ENCODE data around the gene SLC35B2.

Gene SLC35B2

GRCh38 chr6:44216677-44217331 is 40.5 kb downstream of the SLC35B2 start, which contains the start of gene MYMX:
Gene MYMX (plus strand): TSS chr6:44216926. CDS start chr6:44217472, 546 bp downstream.
- peaks cover 23% of the 10 kb centered on the region for H3K4me1 ChIP-seq (ENCODE audit: control insufficient read depth, insufficient read depth, low read length, poor library complexity, severe bottlenecking)
- H3K27ac ChIP-seq (ENCODE audit: low read depth, low read length, severe bottlenecking), result no peak within 1 kb of the TSS
- 25 to 33% methylated on average over 4 of the region's 7 CpGs for WGBS, 2 experiments (ENCODE audit: insufficient coverage in 2 of 2)
- H3K36me3 ChIP-seq (ENCODE audit: control insufficient read depth, insufficient read depth, low read length), result no peaks in the 10 kb centered on the region
- no peaks in the 10 kb centered on the region for H3K9me3 ChIP-seq (ENCODE audit: control insufficient read depth, low read length)
- no peak within 1 kb of the TSS for H3K4me3 ChIP-seq (ENCODE audit: extremely low read depth, insufficient read depth, low read length, poor library complexity, severe bottlenecking)

GRCh38 chr6:44214307-44214706 is 43.0 kb downstream of the SLC35B2 start:
- no peak overlapping the region for H3K4me3 ChIP-seq (ENCODE audit: extremely low read depth, insufficient read depth, low read length, poor library complexity, severe bottlenecking)
- no peaks in the 10 kb centered on the region for H3K9me3 ChIP-seq (ENCODE audit: control insufficient read depth, low read length)
- H3K4me1 ChIP-seq (ENCODE audit: control insufficient read depth, insufficient read depth, low read length, poor library complexity, severe bottlenecking), result peaks cover 23% of the 10 kb centered on the region
- H3K36me3 ChIP-seq (ENCODE audit: control insufficient read depth, insufficient read depth, low read length), result no peaks in the 10 kb centered on the region
- WGBS, 2 experiments (ENCODE audit: insufficient coverage in 2 of 2), result 90 to 93% methylated on average over 5 to 6 of the region's 6 CpGs
- no peak overlapping the region for H3K27ac ChIP-seq (ENCODE audit: low read depth, low read length, severe bottlenecking)

- Histone ChIP-seq H3K27ac (ENCODE audit: low read depth, low read length, severe bottlenecking) (no peak overlapping the region), H3K36me3 (ENCODE audit: control insufficient read depth, insufficient read depth, low read length) (no peaks in the 10 kb centered on the region), H3K4me3 (ENCODE audit: extremely low read depth, insufficient read depth, low read length, poor library complexity, severe bottlenecking) (no peak overlapping the region), H3K9me3 (ENCODE audit: control insufficient read depth, low read length) (no peaks in the 10 kb centered on the region), H3K4me1 (ENCODE audit: control insufficient read depth, insufficient read depth, low read length, poor library complexity, severe bottlenecking) (no peaks in the 10 kb centered on the region)
- WGBS, 2 experiments (ENCODE audit: insufficient coverage in 2 of 2), result 86 to 100% methylated on average over 1 of the region's 3 CpGs
These were observed 46.0 kb downstream of the SLC35B2 start for GRCh38 chr6:44211284-44211683.

- H3K9me3 ChIP-seq (ENCODE audit: control insufficient read depth, low read length), result no peaks in the 10 kb centered on the region
- 83 to 87% methylated on average over 6 of the region's 6 CpGs for WGBS, 2 experiments (ENCODE audit: insufficient coverage in 2 of 2)
- H3K4me3 ChIP-seq (ENCODE audit: extremely low read depth, insufficient read depth, low read length, poor library complexity, severe bottlenecking), result no peak overlapping the region
- H3K4me1 ChIP-seq (ENCODE audit: control insufficient read depth, insufficient read depth, low read length, poor library complexity, severe bottlenecking), result peaks cover 11% of the 10 kb centered on the region
- H3K36me3 ChIP-seq (ENCODE audit: control insufficient read depth, insufficient read depth, low read length), result no peaks in the 10 kb centered on the region
- H3K27ac ChIP-seq (ENCODE audit: low read depth, low read length, severe bottlenecking), result no peak overlapping the region
These were observed 49.4 kb downstream of the SLC35B2 start for GRCh38 chr6:44207966-44208365.
